HG03064 (cell line): ENCODE results near the gene GBA2.

Experiments used
- ATAC-seq: cut with Tn5 transposase; IDR thresholded peaks from one replicate; pipeline ENCODE4 v1.9.1; 2021; ENCODE audit warnings: low read depth; ENCODE audit not compliant: unreplicated experiment

The GBA2 gene

DNA sequence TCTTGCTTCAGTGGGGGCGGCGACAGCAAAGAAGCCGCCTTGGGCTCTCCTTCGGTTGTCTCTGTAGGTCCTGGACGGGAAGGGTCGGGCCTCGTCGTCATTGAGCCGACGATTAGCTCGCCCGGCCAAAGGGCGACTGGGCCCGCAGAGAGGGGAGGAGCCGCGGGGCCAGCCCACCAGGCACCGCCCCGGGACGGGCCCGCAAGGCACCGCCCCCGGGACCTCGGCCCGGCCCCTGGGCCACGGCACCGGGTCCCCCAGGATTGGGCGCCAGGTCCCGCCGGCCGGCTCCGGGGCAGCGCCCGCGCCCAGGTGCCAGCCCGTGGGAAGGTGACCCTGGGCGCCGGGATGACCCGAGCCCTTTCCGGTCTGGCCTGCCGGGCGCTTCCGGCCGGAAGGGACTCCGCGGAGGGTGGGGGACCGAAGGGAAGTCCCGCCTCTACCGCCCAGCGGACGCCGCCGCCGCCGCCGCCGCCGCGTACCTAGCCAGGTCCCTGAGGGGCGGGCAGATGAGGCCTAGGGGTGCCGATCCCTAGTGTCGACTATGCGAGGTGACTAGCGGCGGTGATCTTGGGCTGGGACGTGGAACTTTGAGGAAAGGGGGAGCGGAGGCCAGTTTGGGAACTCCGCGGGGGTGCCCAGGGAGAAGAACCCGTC is at the start of gene GBA2, which contains the start of gene RGP1:
Gene GBA2 (minus strand): TSS at position 371 of the 657 bp plus-strand sequence. CDS start 524 bp downstream, outside the sequence.
Gene RGP1 (plus strand): TSS at position 430 of the 657 bp plus-strand sequence. CDS start 469 bp downstream, outside the sequence.
- peak; percentile 78 for ATAC-seq

DNA sequence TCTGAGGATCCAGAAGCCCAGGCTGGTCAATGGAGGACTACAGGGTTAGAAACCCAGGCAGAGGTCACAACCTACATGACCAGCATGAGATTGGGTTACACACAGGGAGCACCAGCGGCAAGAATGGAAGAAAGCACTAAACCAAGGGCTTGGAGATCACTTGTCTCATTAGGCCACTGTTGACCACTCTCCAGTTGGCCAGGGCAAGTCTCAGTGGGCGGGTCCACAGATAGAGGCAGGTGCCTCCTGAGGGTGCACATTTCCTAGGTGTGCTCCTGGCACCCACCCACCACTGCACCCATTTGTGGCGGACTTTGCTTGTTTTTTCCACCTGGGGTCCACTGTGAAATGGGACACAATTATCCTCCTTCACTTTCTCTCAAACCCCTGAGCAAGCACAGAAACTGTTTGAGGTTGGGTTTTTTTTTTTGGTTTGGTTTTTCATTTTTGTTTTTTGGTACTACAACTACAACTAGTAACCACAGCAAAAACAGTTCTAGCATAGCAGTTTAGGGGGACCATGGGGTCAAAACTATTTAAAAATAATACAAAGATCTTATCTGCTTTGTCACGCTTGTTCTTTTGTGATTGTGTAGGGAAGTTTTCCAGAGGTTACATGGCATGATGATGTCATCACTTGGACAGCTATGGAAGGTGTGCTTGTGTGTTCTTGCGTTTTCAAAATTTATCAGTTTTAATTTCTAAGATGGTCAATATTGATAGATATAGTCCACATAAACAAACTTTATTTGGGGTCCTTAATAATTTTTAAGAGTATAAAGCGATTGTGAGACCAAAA is 48.5 kb upstream of the GBA2 start:
- ATAC-seq = no peak

DNA sequence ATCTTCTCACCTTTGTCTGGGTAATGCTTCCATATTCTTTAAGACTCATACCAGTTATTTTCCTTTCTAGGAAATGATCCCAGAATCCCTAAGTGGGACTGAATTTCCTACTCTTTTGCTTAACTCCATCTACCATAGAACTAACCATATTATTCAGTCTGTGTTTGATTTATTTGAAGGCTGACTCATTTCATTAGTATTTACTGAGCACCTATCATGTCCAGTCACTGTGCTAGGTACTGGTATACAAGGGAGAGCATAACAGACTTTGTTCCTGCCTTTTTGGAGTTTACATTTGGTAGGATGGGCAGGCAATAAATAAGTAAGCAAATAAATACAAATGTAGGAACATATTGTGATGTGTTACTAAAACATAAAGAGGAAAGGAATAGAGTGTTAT is 46.7 kb upstream of the GBA2 start:
- ATAC-seq = no peak

DNA sequence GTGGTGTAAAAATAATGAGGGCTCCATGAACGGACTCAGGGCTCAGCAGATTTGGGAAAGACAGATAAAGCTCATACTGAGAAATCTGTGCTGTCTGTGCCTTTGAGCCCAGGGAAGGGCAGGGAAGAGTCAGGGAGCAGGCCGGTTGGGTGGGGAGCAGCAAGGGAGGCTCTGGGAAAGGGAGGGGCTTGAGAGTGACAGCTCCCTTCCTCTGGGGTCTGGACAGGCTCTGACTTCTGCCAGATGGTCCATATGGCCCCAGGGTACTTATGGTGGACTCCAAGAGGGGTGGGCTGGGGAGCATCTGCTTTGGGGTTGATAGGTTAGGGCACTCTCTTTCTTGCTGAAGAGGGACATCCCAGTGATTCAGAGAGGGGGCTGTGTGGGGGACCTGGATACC is 44.4 kb upstream of the GBA2 start:
- ATAC-seq = no peak

DNA sequence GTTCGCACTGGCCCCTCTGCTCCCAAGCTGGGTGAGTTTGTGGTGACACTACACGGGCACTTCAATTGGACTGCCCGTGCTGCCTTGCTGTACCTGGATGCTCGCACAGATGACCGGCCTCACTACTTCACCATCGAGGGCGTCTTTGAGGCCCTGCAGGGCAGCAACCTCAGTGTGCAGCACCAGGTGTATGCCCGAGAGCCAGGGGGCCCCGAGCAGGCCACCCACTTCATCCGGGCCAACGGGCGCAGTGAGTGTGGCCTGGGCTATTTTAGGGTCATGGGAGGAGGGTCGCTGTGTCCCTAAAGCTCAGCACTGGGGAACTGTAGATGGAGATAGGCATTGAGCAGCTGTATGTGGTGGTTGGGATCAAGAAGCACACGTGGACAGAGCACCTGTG is 43.8 kb upstream of the GBA2 start:
- no peak for ATAC-seq

DNA sequence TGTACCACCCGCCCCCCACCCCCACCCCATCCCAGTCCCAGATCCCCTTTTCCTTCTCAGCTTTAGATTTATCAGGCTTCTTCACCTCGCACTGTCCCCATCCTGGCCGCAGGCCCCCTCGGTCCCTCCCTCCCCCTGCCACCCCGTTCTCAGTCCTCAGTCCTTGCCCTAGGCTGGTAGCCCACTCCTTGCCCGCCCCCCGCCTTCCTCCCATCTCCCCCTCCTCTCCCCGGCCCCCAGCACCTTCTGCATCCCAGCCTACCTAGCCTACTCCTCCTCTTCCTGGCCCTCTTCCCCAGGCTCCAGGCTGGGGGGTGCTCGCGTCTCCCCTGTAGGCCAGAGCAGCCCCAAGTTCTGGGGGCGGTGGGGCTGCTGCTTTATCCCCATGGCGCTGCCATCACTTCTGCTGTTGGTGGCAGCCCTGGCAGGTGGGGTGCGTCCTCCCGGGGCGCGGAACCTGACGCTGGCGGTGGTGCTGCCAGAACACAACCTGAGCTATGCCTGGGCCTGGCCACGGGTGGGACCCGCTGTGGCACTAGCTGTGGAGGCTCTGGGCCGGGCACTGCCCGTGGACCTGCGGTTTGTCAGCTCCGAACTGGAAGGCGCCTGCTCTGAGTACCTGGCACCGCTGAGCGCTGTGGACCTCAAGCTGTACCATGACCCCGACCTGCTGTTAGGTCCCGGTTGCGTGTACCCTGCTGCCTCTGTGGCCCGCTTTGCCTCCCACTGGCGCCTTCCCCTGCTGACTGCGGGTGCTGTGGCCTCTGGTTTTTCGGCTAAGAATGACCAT is 43.2 kb upstream of the GBA2 start:
- ATAC-seq = no peak

DNA sequence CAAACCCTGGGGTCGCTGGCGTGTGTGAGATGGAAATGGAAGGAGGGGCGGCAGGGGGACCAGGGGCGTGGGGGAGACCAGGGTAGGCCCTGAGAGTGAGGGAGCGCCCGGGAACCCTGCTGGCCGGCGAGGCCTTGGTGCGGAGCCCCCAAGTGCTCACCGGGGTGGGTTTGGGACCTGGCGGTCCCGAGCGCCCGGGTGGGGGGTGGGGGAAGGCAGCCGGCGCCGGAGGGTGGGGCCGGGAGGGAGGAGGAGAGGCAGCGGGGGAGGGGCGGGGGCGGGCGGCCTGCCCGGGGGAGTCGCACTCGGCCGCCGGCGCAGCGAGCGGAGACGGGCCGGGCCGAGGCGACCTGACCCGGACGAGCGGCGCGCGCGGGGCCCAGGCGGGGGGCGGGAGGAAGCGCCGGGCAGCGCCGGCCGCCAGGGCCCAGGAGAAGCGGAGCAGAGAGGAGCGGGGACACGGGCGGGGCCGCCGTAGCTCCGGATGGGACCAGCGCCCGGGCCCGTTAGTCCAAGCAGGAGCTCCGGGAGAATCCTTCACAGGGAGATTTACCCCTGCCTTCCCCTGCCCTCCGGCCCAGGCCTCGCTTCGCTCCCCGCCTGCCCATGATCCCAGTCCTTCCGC is 42.4 kb upstream of the GBA2 start, which contains the start of gene NPR2:
Gene NPR2 (plus strand): TSS at position 295 of the 625 bp plus-strand sequence. CDS start 818 bp downstream, outside the sequence.
- no peak for ATAC-seq

DNA sequence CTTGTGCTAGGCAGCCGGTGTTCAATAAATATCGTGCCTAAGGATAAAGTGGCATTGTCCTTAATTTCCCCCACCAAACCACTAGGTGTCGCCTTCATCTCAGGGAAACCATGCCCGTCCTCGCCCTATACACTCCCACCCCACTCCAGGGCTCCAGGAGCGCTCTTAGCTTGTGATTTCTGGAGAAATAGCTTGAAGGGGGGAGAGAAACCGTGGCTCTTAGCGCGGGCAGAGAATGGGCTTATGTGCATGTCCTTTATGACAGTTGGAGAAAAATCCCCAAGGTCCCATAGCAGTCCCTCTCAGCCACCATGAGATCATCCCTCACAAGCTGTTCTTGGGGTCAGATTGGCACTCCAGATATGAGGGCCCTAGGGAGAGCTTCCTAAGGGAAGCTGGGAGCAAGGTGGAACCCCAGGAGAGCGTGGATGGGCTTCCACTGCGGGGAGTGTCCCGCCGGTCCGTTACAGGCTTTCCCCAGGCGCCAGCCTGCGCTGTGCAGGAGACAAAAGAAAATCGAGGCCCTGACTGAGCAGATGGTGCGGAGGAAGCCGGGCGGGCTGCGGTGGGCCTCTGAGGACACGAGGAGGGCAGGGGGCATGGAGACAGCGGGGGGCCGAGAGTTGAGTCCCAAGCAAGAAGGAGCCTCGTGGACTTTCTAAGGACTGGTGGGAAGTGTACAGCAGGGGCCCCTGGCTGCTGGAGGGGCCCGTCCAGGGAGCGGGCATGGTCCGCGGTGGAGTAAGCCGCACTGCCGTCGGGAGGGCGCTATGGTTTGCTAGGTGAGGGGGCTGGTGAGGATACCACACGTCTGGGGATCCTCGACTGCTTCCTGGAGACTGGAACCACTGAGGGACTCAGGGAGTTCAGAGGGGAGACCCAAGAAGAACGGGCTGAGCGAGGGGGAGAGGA is 41.6 kb upstream of the GBA2 start:
- ATAC-seq = no peak

DNA sequence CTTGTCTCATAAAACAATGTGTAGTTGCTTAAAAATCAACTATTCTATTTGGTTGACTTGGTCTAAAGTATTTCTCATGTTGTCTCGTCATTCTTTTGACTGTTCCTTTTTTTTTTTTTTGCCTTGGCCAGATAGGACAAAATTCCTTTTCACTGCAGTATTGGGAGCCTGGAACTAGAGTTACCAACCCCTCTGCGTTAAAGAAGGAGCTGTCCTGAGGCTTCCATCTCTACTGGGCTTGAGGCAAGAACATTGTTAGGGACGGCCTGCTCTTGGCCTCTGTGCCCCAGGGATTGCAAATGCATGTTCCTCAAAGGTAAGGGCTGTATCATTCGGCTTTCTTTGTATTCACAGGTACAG is 41.0 kb upstream of the GBA2 start:
- no peak for ATAC-seq

DNA sequence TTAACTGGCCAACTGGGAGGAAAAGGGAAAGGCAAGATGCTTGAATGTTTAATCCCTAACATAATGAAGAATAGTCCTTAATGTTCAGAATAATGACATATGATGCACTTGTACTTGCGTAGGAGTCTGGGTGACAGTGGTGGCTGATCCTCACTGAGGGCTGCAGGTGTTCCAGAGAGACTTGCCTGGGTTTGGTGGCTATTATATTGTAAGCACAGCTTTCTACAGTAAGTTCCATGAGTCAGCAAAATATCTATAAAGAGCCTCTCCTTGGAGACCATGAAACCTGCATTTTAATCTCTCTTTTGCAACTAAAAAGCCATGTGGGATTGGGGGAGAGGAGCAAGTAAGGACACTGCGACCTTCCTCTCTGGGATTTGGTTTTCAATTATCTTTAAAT is 40.5 kb upstream of the GBA2 start:
- no peak for ATAC-seq

DNA sequence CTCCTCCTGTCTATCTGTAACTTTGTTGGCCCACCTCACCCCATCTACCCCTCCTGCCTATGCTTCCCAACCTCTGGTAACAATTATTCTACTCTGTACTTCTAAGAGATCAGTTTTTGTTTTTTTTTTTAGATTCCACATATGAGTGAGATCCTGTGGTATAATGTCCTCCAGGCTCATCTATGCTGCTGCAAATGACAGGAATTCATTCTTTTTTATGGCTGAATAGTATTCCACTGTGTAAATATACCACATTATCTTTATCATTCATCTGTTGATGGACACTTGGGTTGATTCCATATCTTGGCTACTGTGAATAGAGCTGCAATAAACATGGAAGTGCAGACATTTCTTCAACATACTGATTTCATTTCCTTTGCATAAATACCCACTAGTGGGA is 34.4 kb upstream of the GBA2 start:
- ATAC-seq = no peak

DNA sequence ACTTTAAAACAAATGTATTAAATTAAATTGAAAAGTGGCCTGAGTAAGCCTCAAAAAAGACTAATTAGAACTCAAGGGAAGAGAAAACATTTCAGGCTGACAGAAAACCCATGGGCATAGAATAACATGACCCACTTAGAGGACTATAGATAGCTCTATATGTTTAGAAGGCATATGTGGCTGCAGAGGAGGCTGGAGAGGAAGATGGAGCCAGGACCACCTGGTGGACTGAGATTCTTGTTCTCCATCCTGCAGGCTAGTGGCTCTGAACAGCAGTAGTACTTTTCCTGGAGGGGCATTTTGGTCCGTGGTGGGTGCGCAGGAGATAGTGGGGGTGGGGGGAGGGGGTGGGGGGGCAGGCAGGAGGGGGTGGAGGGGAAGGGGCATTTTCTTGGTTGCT is 32.0 kb upstream of the GBA2 start:
- ATAC-seq = no peak

DNA sequence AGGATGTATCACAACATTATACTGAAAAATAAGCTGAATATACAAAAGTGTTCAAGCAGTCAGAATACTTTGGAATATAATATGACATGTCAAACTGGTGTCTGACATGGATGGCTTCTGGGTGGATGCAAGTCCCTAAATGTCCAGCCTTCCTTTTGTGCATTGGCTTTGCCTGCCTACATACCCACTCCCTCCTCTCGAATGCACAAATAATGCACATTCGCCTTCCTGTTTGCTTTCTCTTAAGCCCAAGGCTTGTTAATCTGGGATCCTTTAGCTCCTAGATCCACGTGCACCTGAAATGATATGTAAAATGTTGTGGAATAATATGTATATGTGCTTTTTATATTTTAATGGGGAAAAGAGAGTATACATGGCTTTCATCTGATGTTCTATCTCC is 29.5 kb upstream of the GBA2 start:
- ATAC-seq = no peak

DNA sequence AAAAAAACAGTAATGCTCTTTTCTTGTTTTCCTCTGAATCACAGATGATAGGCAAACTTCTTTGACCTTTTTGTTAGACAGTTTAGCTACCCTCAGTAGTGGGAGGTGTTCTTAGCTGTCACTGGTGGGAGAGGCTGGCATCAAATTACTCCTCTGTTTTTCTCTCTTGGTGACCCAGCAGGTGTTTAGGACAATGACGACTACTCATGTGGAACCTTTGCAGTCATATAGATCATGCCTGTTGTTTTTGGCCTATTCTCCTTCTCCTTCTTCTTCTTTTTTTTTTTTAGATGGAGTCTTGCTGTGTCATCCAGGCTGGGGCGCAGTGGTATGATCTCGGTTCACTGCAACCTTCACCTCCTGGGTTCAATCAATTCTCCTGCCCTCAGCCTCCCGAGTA is 27.0 kb upstream of the GBA2 start:
- no peak for ATAC-seq

DNA sequence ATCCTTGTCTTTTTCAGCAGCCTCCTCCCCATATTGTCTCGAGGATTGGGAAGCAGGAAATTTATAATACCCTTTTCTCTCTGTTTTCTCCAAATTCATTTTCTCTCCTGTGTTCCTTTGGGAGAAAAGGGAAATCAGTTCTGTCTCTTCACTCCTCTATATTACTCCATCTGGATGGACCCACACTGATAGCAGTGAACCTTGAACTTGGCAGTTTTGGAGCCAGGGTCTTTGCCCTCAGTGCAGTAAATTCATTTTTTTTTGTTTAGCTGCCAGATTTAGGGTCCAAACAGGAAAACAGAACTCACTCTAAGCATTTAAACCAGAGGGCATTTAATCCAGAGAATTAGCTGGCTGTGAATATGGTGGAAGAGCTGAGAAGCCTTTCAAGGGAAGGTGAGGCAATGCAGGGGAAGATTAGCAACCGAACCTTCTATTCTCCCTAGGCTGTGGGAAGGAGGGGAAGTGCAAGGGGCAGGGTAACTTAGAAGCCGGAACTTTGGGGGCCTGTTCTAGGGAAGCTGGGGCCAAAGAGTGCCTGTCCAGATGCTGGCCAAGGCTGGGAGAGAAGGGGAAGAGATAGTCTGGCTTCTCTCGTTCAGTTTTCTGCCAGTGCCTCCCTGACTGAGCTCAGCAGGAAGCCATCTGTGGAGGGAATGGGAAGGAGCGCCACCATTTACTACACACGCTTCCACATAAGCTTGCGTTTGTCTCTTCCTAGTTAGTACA is 26.0 kb upstream of the GBA2 start:
- no peak for ATAC-seq

DNA sequence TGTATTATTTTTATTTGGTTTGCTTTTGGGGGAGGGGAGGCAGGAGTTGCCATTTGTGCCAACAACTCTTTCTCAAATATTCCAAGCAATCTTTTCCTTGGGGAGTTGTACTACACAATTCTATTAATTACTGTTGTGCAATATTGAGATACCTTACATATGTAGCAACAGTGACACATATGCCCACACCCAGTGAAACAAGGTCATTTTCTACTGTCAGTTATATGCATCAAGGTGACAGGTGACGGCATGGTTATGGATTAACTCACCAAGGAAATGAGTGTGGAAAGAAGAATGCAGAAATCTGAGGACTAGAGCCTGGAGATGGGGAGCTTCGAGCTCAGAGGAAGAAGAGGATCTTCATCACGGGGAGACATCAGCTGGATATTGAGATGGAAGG is 22.9 kb upstream of the GBA2 start:
- ATAC-seq = no peak

DNA sequence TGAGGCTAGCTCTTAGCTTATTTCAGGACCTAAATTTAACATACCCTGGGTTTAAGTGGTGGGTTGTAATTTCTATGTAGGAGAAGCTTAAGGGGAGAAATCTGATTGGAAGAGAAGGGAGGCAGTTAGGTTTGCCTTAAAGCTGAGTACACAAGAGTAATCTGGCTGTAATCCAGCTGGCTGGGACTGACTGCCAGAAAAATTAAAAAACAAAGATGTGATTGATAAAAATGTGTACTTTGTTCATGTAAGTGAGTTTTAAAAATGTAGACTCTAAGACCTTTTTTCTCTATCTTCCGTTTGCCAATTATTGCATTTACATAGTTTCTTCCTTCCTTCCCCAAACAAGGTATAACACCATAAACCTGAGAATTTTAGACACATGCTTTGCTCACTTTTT is 22.5 kb upstream of the GBA2 start:
- ATAC-seq = no peak

DNA sequence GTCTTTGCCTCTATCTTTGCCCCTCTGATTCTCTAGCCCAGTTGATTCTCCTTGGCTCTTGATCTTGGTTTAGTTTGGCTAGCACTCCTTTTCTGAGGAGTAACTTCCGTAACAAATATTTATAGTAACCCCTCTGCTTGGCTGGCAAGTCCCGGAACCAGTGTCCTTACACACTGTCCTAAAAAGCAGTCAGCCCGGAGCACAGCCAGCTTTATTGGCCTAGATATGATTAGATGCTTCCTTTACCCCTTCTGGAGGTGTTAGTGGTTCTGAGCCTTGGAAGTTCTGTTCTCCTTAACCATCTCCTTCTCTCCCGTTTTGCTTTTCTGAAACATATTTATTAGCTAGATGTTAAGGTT is 22.0 kb upstream of the GBA2 start:
- no peak for ATAC-seq

DNA sequence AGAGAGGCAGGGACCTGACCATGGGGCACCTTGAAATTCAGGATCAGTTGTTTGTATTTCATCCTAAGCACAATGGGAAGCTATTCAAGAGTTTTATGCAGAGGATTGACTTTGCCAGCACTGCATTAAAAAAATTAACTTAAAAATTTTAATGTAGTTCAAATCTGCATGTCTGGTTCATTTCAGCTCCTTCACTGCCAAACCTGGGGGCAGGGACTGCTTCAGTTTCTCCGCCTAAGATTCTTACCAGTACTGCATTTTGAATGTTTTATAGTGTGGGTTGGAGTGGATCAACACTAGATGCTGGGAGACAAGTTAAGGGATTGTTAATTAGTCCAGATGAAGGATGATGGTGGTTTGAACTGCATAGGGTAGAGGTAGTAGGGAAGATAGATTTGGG is 20.7 kb upstream of the GBA2 start:
- ATAC-seq = no peak
